ENCODE data around the gene G2E3.

DNA sequence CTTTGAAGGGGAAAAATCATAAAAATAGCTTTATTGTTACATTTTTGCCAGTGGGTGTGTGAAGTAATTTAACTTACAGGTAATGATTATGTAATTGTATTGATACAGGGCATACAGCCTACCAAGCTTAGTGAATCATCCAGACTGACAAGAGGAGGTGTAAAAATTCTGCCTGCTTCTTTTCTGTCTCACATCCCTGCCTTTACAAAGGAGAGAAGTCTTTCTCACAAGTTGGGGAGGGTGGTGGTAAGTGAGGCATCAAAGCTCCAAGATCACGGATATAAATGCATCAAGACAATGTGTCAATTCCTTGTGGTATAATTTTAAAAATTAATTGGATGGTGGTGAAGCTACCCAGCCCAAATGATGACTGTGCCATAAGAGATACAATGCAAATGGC is 39.0 kb upstream of the G2E3 start:
- TF ChIP-seq, protein P1, sequence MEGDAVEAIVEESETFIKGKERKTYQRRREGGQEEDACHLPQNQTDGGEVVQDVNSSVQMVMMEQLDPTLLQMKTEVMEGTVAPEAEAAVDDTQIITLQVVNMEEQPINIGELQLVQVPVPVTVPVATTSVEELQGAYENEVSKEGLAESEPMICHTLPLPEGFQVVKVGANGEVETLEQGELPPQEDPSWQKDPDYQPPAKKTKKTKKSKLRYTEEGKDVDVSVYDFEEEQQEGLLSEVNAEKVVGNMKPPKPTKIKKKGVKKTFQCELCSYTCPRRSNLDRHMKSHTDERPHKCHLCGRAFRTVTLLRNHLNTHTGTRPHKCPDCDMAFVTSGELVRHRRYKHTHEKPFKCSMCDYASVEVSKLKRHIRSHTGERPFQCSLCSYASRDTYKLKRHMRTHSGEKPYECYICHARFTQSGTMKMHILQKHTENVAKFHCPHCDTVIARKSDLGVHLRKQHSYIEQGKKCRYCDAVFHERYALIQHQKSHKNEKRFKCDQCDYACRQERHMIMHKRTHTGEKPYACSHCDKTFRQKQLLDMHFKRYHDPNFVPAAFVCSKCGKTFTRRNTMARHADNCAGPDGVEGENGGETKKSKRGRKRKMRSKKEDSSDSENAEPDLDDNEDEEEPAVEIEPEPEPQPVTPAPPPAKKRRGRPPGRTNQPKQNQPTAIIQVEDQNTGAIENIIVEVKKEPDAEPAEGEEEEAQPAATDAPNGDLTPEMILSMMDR (IDR thresholded peaks at IDR 0.05) = no peak
- no peak for TF ChIP-seq POLR2AphosphoS5 (IDR thresholded peaks at IDR 0.05)
- TF ChIP-seq EP300 (IDR thresholded peaks at IDR 0.05) = no peak

Data from sigmoid colon (tissue), 4 donors.